Neural cell (in vitro differentiated cells): Measurements from ENCODE around the gene CCNG2.

Experiments
- EZH2 ChIP-seq: fragments of 200-600, 300-800 bp; shearing (Covaris generic), sonication (generic); IDR thresholded peaks from 2 replicates; pipeline ENCODE4 v1.6.1; 2014; ENCODE audit warnings: antibody characterized with exemption, low read length, borderline replicate concordance, mild to moderate bottlenecking; ENCODE audit not compliant: insufficient read depth, poor library complexity, severe bottlenecking
- REST ChIP-seq: IDR thresholded peaks from 2 replicates; pipeline ENCODE4 v1.6.1; 2012; ENCODE audit warnings: borderline replicate concordance
- TAF1 ChIP-seq: IDR thresholded peaks from 2 replicates; pipeline ENCODE4 v1.6.1; 2012; ENCODE audit warnings: low read depth
- TF ChIP-seq, protein P1 (sequence below): fragments of 450-650 bp; IDR thresholded peaks from 2 replicates; pipeline ENCODE4 v1.5.1; 2014; ENCODE audit warnings: antibody characterized with exemption, mild to moderate bottlenecking, moderate library complexity; ENCODE audit not compliant: poor library complexity, severe bottlenecking

DNA sequence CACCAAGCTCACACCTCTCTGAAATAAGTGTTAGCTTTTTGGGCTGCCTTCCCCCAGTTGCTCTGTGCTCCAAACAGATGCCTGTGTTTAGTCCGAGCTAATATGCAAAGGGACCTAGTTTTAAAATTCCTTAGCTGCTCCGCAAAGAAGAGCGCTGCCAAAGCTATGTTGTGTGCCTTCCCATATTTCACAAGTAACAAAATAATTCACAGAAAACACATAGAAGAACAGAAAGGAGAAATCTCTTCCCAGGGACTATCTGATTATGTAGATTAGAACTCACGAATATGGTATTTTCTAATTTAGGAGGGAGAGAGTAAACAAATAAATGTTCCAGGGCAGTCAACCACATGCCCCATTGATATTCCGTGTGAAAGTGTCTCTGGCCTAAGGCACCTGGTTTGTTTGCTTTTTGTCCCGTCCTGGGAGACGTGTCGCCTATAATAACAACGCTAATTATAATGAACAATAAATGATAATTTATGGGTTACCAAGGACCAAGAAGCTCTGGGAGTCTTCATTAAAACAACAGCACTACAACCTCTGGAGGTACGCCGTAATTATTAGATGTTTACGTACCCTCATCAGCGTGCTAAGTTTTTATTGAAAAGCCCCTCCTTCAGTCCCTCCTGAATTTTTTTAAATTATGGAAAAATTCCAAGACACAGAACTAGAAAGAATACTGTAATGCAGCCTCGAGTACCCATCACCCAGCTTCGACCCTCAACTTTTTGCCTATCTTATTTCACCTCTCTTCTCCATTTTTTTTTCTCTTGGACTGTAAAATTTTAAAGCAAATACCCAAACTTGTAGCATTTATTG is 1.2 kb upstream of the CCNG2 start:
- TF ChIP-seq, protein P1, sequence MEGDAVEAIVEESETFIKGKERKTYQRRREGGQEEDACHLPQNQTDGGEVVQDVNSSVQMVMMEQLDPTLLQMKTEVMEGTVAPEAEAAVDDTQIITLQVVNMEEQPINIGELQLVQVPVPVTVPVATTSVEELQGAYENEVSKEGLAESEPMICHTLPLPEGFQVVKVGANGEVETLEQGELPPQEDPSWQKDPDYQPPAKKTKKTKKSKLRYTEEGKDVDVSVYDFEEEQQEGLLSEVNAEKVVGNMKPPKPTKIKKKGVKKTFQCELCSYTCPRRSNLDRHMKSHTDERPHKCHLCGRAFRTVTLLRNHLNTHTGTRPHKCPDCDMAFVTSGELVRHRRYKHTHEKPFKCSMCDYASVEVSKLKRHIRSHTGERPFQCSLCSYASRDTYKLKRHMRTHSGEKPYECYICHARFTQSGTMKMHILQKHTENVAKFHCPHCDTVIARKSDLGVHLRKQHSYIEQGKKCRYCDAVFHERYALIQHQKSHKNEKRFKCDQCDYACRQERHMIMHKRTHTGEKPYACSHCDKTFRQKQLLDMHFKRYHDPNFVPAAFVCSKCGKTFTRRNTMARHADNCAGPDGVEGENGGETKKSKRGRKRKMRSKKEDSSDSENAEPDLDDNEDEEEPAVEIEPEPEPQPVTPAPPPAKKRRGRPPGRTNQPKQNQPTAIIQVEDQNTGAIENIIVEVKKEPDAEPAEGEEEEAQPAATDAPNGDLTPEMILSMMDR = no peak
- TF ChIP-seq TAF1 (no peak), REST (no peak), EZH2 (no peak)
